Progenitor cell of endocrine pancreas (in vitro differentiated cells): ENCODE results near the gene AXL. TPM values are rescaled to one million over a fixed set of nuclear protein-coding genes. Genes with fewer than 3 reads are reported as not detected.
A peak's percentile ranks its signal among the peaks of the same experiment; 100 is the strongest.
"Not testable (repeated sequence)": the region's sequence is repeated elsewhere in the genome, so short reads cannot be mapped to it uniquely, and the experiment has no call there.

Experiments used
- DNase-seq: peaks from one replicate; pipeline ENCODE4 v3.0.0; 2021; ENCODE audit warnings: low spot score; ENCODE audit not compliant: unreplicated experiment
- H3K27ac Mint-ChIP-seq: 2 replicates; pipeline ENCODE4 v1.8.0; 2021; ENCODE audit warnings: mild to moderate bottlenecking, moderate library complexity, mixed read lengths
- H3K27me3 Mint-ChIP-seq: 2 replicates; pipeline ENCODE4 v1.8.0; 2021; ENCODE audit warnings: mixed read lengths
- H3K36me3 Mint-ChIP-seq: 2 replicates; pipeline ENCODE4 v1.8.0; 2022; ENCODE audit warnings: mixed read lengths; ENCODE audit not compliant: insufficient read depth
- H3K4me1 Mint-ChIP-seq: 2 replicates; pipeline ENCODE4 v1.8.0; 2021; ENCODE audit warnings: low read depth, mixed read lengths
- H3K4me3 Mint-ChIP-seq: 2 replicates; pipeline ENCODE4 v1.8.0; 2021; ENCODE audit warnings: low read depth, mild to moderate bottlenecking, moderate library complexity, mixed read lengths
- H3K9me3 Mint-ChIP-seq: 2 replicates; pipeline ENCODE4 v1.8.0; 2021; ENCODE audit warnings: low read depth, mixed read lengths
- CTCF ChIP-seq: fragments of 200-600 bp; sonication (generic); IDR thresholded peaks from one replicate; pipeline ENCODE4 v1.5.0; 2021; ENCODE audit warnings: antibody characterized with exemption, mild to moderate bottlenecking; ENCODE audit not compliant: unreplicated experiment
- total RNA-seq: library from RNA; stranded (reverse); gene quantifications from 2 replicates; pipeline ENCODE4 v1.2.1, GENCODE V29; 2021

Gene AXL
- total RNA-seq, 1 donor from 2014 or later = 14.8 TPM

GRCh38 chr19:41226874-41227390, 7.9 kb downstream of the AXL start:
- Mint-ChIP-seq H3K4me1 (peaks cover 20% of the 10 kb centered on the region), H3K27ac (peak overlapping the region; percentile 34), H3K27me3 (peaks cover 16% of the 10 kb centered on the region), H3K9me3 (no peaks in the 10 kb centered on the region), H3K36me3 (peaks cover 3% of the 10 kb centered on the region), H3K4me3 (peak overlapping the region; percentile 82)
- DNase-seq = no peak
- TF ChIP-seq CTCF = no peak

GRCh38 chr19:41228486-41228885, 9.5 kb downstream of the AXL start:
- H3K27me3 Mint-ChIP-seq = peaks cover 13% of the 10 kb centered on the region
- no peak for DNase-seq
- no peak for TF ChIP-seq CTCF
- no peak overlapping the region for H3K27ac Mint-ChIP-seq
- no peak overlapping the region for H3K4me3 Mint-ChIP-seq
- no peaks in the 10 kb centered on the region for H3K9me3 Mint-ChIP-seq
- peaks cover 13% of the 10 kb centered on the region for H3K4me1 Mint-ChIP-seq
- no peaks in the 10 kb centered on the region for H3K36me3 Mint-ChIP-seq

- H3K36me3 Mint-ChIP-seq, H3K27me3 Mint-ChIP-seq, DNase-seq, H3K4me3 Mint-ChIP-seq, H3K9me3 Mint-ChIP-seq, H3K27ac Mint-ChIP-seq, H3K4me1 Mint-ChIP-seq: not testable (repeated sequence)
Observed at GRCh38 chr19:41229338-41229737, 10.3 kb downstream of the AXL start.

- Mint-ChIP-seq H3K4me1 (peaks cover 9% of the 10 kb centered on the region), H3K27ac (no peak overlapping the region), H3K4me3 (no peak overlapping the region), H3K27me3 (peaks cover 7% of the 10 kb centered on the region), H3K9me3 (no peaks in the 10 kb centered on the region), H3K36me3 (no peaks in the 10 kb centered on the region)
- no peak for TF ChIP-seq CTCF
- DNase-seq = no peak
Observed at GRCh38 chr19:41230067-41230857, 11.2 kb downstream of the AXL start.

- Mint-ChIP-seq H3K27ac (no peak overlapping the region), H3K4me1 (no peaks in the 10 kb centered on the region), H3K4me3 (no peak overlapping the region), H3K9me3 (no peaks in the 10 kb centered on the region), H3K36me3 (no peaks in the 10 kb centered on the region), H3K27me3 (no peaks in the 10 kb centered on the region)
- no peak for TF ChIP-seq CTCF
- no peak for DNase-seq
Observed at GRCh38 chr19:41232686-41233085, 13.7 kb downstream of the AXL start.

- Mint-ChIP-seq H3K4me3 (no peak overlapping the region), H3K36me3 (no peaks in the 10 kb centered on the region), H3K4me1 (no peaks in the 10 kb centered on the region), H3K9me3 (no peaks in the 10 kb centered on the region), H3K27ac (no peak overlapping the region), H3K27me3 (no peaks in the 10 kb centered on the region)
- no peak for TF ChIP-seq CTCF
- no peak for DNase-seq
Observed at GRCh38 chr19:41233748-41234240, 14.8 kb downstream of the AXL start.
